HG03095 (cell line): ENCODE data around the gene EFHC1.
A peak's percentile ranks its signal among the peaks of the same experiment; 100 is the strongest.

Experiments used
- ATAC-seq: cut with Tn5 transposase; IDR thresholded peaks from one replicate; pipeline ENCODE4 v1.9.1; 2021; ENCODE audit warnings: moderate library complexity; ENCODE audit not compliant: unreplicated experiment

Gene EFHC1

DNA sequence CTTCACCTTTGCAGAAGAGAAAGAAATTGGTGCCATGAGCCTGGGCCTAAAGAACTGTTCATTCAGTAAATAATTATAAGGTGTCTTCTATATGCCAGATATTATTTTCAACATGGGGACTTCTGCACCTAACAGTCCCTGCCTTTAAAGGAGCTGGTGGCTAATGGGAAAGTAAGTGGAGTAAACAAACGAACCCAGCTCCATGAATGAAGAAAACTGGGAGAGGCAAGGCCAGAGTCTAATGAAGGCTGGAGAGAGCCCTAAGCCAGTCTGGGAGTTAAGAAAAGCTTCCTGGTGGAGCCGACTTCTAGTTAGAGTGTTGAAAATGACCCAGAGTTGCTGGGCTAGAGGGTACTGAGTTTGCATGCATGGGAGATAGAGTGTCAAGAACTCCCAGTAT is 24.2 kb upstream of the EFHC1 start:
- no peak for ATAC-seq

DNA sequence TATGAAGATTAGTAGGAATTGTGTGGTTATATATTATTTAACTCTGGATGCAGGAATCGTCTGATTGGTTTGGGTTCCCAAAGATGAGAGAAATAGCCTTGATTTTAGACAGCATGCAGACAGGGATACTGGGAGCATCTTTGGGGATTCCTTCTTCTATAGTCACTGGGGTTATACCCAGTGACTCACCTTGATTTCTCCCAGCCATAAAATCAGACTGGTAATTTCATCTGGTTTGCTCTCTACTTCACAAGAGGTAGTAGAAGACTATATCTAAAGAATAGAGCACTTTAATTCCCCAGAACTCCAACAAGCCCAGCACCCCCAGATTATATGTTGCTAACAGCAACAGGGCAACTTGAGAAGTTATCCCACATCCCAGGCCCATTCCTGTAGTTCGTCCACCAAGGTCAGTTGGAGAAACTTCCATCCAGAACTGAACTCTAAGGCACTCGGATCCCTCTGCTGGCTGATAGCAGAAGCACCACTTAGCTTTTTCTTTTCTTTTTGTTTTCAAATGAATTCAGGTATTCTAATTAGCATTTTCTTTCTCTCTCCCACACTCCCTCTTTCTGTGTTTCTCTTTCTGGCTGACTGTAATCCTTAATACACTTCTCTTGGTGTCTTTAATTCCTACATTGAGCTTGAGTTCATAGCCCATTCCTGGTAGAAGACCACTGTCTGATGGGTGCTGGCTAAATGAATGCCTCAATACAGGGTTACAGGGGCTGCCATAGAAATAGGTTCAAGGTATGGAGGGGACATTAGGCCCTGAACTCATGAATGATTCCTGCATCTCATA is 20.4 kb upstream of the EFHC1 start:
- no peak for ATAC-seq

DNA sequence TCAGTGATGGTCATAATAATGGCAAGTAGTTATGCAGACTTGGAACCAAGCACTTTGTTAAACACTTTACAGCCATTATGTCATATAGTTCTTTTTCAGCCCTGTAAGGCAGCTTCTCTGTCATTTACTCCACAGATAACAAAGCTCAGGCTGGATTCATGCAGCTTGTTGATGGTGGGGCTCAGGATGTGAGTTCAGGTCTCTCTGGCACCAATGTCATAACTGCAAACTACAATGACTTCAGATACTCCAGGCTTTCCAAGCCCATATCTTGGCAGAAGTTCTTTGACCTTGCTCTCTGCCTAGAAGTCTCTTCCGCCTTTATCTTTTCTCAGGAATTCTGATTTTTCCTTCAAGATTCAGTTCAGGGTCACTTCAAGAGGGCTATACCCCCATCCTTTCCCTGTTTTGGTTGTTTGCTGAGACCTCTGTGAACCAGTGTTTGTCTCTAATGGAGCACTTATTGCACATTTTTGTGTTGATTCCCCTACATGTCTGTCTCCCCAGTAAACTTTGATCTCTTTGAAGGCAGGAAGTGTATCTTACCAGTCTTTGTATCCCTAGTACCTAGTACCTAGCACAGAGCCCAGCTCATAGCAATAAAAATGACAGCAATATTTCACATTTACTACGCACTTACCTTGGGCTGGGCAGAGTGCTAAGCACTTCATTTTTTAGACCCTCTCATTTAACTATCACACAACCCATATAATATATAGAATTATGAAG is 19.7 kb upstream of the EFHC1 start:
- no peak for ATAC-seq

GRCh38 chr6:52403086-52403485 is 17.1 kb upstream of the EFHC1 start:
- no peak for ATAC-seq

DNA sequence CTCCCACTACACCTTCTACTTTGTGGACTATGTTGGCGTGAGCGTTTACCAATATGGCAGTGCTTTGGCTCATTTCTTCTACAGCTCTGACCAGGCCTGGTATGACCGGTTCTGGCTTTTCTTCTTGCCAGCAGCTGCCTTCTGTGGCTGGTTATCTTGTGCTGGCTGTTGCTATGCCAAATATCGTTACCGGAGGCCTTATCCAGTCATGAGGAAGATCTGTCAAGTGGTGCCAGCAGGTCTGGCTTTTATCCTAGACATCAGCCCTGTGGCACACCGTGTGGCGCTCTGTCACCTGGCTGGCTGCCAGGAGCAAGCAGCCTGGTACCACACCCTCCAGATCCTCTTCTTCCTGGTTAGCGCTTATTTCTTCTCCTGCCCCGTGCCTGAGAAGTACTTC is 16.5 kb upstream of the EFHC1 start:
- no peak for ATAC-seq

GRCh38 chr6:52405243-52405642 is 14.9 kb upstream of the EFHC1 start:
- no peak for ATAC-seq

DNA sequence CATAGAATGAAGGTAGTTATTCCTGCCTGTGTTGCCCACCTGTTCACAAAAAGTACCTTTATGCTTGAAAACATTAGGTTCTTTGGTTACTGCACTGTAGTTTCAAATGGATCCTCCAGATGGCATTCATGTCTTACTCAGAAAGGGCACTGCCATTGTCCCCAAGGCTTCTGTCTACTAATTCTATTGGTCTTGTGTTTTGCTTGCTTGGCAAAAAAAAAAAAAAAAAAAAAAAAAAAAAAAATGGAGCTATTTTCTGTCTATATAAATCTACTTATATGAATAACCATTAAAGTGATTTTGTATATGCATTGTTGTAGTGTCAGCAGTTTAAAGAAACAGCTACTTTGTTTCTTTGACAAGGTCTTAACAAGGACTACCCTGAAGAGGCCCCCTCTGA is 12.7 kb upstream of the EFHC1 start:
- peak; percentile 64 for ATAC-seq

DNA sequence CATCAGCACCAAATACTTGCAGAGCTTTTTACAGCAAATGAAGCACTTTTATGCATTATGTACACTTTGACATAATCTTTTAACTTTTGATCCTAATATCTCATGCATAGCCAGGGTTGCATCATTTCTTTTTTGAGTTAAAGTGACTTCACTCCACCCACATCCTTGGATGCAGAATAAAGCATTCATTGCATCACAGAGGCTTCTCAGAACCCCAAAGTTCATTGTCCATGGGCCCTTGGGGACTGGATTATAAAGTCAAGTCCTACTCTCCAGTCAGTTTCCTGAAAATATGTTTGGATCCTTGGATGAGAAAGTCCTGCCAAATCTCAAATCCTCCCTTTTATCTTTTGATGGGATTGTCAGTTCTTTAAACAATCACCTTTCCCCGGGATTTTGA is 10.6 kb upstream of the EFHC1 start:
- no peak for ATAC-seq

DNA sequence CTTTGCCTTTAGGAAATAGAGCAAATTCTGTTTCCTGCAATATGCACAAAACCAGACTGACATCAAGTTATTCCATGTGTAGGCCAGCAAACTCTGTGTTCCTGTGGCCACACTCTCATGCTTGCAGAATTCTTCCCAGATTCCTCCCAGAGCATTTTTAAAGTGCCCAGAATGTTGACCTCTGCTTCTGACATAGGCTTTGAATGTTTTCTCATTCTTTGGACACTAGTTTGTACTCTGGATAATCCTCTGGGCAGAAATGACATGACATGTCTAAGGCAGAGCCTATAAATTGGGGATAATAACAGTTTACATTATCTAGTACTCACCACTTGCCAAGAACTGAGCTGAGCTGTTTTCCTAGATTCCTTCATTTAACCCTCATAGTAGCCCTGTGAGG is 9.2 kb upstream of the EFHC1 start:
- ATAC-seq, result no peak

DNA sequence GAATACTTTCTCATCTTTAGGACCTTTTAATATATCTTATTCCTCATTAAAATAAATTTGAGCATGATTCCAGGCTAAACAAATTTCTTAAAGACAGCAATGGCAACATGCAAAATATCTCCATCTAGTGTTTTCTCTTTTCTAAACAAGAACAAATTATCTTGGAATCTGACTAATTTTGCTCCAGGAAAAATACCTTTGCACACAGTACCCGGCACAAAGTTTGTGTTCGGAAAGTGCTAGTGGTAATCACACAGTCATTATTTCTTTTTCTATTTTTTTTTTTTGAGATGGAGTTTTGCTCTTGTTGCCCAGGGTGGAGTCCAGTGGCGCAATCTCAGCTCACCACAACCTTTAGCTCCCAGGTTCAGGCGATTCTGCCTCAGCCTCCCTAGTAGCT is 8.2 kb upstream of the EFHC1 start:
- ATAC-seq, result no peak

DNA sequence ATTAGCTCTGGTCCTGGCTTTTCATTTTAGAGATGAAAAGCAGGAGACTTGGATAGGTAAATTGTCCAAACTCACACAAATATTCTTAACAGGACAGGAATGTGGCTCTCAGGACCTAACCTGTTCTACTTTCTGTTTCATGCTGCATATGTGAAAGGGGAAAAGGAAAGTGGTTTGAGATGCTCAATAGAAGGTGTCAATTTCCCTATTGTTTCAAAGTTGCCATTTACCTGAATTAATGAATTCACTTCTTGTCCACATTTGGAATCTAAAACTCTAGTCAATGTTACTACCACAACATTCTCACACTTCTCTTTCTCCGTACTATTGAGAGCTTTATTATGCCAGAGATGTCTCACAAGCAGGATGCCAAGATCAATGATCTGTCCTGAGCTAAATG is 4.8 kb upstream of the EFHC1 start:
- ATAC-seq, result no peak

DNA sequence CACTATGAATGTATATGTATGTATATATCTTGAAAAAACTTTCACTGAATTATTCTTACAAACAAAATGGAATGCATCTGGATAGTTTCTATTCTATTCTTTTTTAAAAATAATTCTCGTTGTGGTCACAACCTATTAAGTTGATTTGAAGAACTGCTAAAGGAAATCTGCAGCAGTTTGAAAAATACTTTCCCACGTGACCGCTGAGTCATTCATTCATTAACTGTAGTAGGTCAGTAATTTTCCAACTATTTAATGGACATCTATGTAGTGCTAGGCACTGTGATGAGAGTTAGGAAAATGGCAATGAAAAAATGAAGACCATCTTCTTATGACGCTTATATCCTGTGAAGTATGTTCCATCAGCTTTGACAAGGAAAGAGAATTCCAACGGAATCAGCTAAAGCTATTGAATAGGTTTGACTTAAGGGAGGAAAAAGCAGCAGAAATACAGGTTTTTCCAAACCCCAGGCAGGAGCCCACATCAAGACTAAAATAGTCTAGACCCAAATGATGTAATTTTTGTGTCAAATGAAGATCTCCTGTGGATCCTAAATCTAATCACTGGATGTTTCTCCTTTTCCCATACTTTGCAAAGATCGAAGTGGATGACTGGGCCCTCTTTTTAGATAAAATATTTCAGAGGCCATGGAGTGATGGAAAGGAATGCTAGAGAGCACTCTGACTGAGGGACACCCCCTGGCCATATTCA is 4.1 kb upstream of the EFHC1 start:
- no peak for ATAC-seq

GRCh38 chr6:52416629-52417151 is 3.5 kb upstream of the EFHC1 start:
- ATAC-seq, result peak; percentile 25

DNA sequence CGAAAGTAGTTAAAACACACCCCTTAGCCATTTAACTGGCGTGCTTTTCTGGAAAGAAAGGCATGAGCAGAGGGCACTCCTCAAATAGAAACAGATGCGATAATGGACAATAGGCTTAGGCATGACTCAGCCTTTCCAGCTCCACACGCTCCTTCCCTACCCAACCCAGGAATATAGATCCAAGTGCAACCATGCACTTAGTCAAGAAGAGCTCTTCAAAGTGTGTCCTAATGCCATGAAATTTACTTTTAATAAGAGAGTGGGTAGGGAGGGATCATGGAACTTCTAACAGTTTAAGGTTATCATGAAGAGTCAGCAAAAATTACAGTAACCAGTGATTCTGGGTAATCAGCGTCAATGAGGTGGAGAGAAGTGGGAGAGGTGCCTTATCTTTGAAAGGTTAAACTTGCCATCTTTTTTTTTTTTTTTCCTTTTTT is 2.4 kb upstream of the EFHC1 start:
- ATAC-seq, result no peak

DNA sequence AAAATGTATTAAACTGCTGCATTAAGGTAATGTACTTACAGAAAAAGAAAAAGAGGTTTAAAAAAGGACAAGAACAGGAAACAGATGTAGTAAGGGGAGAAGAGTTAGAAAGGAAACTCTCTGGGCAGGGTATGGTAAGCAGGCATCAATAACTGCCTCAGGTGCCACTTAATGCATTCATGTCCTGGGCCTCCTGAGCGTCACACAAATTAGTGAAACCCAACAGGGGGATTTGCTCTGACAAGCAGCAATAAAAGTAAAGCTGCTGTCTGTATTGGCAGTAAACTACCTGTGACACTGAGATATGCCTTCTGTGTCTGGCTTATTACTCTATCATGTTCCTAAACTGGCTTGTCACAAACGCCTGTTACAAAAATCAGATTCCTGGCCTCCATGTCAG is 1.5 kb upstream of the EFHC1 start:
- no peak for ATAC-seq

- no peak for ATAC-seq
These were observed 671 bp downstream of the EFHC1 start for GRCh38 chr6:52420668-52421358.

GRCh38 chr6:52422156-52422555 is 2.0 kb downstream of the EFHC1 start:
- ATAC-seq, result no peak

DNA sequence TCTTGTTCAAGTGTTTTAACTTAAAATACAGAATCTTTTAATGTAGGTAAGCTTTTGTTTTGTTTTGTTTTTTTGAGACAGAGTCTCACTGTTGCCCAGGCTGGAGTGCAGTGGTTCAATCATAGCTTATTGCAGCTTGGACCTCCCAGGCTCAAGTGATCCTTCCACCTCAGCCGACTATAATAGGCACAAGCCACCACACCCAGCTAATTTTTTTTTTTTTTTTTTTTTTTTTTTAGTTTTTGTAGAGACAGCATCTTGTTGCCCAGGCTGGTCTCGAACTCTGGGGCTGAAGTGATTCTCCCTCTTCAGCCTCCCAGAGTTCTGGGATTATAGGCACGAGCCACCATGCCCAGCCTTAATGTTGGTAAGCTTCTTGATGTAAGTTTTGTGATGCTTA is 3.3 kb downstream of the EFHC1 start:
- no peak for ATAC-seq

DNA sequence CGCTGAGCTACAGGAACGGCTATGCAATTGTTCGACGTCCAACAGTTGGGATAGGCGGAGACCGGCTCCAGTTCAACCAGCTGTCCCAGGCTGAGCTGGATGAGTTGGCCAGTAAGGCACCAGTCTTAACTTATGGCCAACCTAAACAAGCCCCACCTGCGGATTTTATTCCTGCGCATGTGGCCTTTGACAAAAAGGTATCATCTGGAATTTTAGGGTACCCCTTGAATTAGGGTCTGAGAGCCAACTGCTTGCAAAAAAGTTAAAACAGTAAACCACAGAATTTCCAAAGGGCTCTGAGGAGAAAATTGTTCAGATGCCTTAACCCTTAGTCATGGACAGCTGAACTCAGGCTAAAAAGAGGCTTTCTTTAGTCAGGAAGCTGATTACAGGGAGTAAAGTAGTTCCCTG is 3.8 kb downstream of the EFHC1 start:
- no peak for ATAC-seq

DNA sequence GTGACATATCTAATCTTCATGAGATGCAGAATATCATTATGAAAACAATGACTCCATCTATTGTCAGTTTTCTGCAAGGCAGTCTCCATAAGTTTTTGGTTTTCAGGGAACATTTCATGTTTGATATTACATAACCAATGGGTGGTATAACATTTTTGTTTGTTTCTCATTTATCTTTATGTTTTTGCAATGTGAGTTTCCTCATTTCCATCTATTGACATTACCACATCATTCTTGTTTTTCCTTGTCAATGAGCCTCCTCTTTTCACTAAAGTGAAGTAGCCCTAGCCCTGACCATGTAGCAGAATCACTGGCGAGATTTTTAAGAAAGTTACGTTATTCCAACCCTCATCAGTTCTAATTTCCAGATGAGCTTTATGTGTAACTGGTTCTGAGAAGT is 4.4 kb downstream of the EFHC1 start:
- no peak for ATAC-seq

DNA sequence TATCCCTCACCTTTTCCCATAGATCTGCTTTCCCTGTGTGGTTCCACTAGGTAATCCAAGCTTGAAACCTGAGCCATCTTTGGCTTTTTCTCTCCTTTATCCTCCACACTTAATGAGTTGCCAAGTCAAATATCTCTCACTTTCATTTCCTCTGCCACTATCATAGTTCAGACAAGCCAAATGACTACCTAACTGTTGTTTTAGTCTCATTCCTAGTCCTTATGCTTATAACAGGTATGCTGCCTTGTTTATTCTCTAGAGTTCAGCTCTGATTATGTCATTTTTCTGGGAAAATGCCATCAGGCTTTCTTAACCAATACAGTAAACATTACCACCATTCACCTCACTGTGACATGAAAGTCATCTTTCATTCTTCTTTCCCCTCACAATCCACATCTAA is 6.5 kb downstream of the EFHC1 start:
- ATAC-seq, result no peak
